Measurements from ENCODE around the gene KCNV2.

The KCNV2 gene

DNA sequence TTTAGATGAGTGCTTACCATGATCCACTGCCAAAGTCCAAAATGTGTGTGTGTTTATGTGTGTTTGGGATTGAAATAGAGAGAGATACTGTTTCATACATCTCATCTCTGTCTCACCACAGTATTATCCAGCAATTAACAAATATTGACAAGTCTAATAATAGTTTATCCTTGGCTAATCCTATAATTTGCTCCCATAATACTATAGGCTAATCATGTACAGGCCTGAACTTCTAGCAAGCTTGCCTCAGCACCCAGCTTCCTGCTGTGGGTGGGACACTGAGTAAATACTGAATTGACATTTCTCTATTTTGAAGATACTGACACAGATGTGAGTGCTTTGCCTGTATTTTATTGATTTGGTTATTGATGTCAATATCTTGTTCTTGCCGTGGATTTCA lies 35.3 kb upstream of the KCNV2 start:
- Histone ChIP-seq H3K27me3 (ENCODE audit: insufficient read depth, insufficient read length) (no peaks in the 10 kb centered on the region), H3K4me3 (ENCODE audit: insufficient read length, low read depth) (no peak overlapping the region), H3K4me1 (ENCODE audit: insufficient read depth, insufficient read length) (no peaks in the 10 kb centered on the region), H3K9ac (ENCODE audit: insufficient read length, low read depth) (no peak overlapping the region), H3K36me3 (ENCODE audit: insufficient read depth, insufficient read length, low read length) (no peaks in the 10 kb centered on the region), H3K9me3 (ENCODE audit: insufficient read depth, low read length) (no peaks in the 10 kb centered on the region)
- DNase-seq (ENCODE audit: low read depth, low spot score) = no peak
- TF ChIP-seq SUZ12 (IDR thresholded peaks at IDR 0.05; ENCODE audit: extremely low read depth, insufficient read depth, insufficient read length) = no peak
- TF ChIP-seq ZNF274 (IDR thresholded peaks at IDR 0.05; ENCODE audit: low read depth, low read length) = no peak
- no peak for TF ChIP-seq YY1 (IDR thresholded peaks at IDR 0.05; ENCODE audit: insufficient read depth, insufficient read length)

DNA sequence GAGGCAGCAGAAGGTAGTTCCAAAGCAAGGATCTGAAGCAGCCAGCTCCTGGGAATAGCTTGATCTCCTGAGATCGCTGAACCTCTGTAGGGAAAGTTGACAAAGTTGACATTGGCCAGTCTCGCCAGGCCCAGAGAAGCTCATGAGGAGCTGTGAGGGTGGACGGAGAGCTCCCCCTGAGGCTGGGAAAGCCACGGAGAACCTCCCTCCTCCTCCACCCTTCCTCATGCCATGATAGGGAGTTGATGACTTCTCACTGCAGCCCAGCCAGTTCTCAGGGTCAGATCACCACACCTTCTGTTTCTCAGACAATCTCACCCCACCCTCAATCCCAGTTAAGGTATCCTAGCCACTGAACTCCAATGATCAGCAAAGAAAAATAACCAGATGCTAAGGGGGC lies 30.4 kb upstream of the KCNV2 start:
- no peaks in the 10 kb centered on the region for H3K4me1 ChIP-seq (ENCODE audit: insufficient read depth, insufficient read length)
- no peak overlapping the region for H3K4me3 ChIP-seq (ENCODE audit: insufficient read length, low read depth)
- TF ChIP-seq SUZ12 (IDR thresholded peaks at IDR 0.05; ENCODE audit: extremely low read depth, insufficient read depth, insufficient read length) = no peak

DNA sequence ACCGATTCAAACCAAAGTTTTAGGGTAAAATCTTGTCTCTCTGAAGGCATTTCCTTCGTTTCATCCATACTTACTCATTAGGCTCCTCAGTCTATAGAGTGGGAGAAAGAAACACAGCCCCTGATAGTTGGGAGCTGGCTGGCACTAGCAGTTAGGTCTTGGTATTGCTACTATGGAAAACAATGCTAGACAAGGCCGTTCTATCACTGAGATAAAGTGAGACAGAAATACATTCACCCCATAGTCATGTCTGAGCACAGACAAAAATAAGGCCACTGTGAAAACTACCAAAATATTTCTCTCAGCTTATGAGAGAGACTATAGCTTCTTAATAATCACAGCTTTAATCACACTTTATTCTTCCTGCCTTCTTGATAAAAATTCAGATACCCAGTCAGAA lies 28.7 kb upstream of the KCNV2 start:
- no peak overlapping the region for H3K4me3 ChIP-seq (ENCODE audit: insufficient read length, low read depth)
- no peak for DNase-seq (ENCODE audit: low read depth, low spot score)
- H3K36me3 ChIP-seq (ENCODE audit: insufficient read depth, insufficient read length, low read length) = no peaks in the 10 kb centered on the region
- H3K9me3 ChIP-seq (ENCODE audit: insufficient read depth, low read length) = no peaks in the 10 kb centered on the region
- no peaks in the 10 kb centered on the region for H3K4me1 ChIP-seq (ENCODE audit: insufficient read depth, insufficient read length)
- no peak overlapping the region for H3K9ac ChIP-seq (ENCODE audit: insufficient read length, low read depth)
- H3K27me3 ChIP-seq (ENCODE audit: insufficient read depth, insufficient read length) = no peaks in the 10 kb centered on the region
- TF ChIP-seq YY1 (IDR thresholded peaks at IDR 0.05; ENCODE audit: insufficient read depth, insufficient read length) = no peak
- no peak for TF ChIP-seq SUZ12 (IDR thresholded peaks at IDR 0.05; ENCODE audit: extremely low read depth, insufficient read depth, insufficient read length)
- TF ChIP-seq ZNF274 (IDR thresholded peaks at IDR 0.05; ENCODE audit: low read depth, low read length) = no peak

More for the DNA sequence above, 30.4 kb upstream of the KCNV2 start:
- no peak for DNase-seq (ENCODE audit: low read depth, low spot score)
- Histone ChIP-seq H3K9ac (ENCODE audit: insufficient read length, low read depth) (no peak overlapping the region), H3K27me3 (ENCODE audit: insufficient read depth, insufficient read length) (no peaks in the 10 kb centered on the region), H3K36me3 (ENCODE audit: insufficient read depth, insufficient read length, low read length) (no peaks in the 10 kb centered on the region), H3K9me3 (ENCODE audit: insufficient read depth, low read length) (no peaks in the 10 kb centered on the region)

DNA sequence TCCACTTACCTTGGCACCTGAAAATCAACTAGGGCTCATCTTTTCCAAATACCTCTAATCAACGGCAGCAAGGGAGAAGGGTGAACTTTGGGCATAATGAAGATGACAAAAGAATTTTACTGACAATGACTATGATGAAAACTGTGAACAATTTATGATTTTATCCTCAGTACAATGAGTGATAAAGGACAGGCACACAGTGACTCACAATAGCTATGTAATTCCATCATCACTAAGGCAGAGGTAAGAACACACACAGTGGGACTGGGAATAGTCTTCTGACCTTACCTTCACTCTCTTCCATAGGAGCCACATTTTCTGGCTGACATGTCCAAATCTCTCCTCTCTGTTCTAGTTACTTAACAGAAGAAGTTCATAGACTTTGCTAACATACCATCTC lies 26.1 kb upstream of the KCNV2 start:
- no peak overlapping the region for H3K4me3 ChIP-seq (ENCODE audit: insufficient read length, low read depth)
- H3K4me1 ChIP-seq (ENCODE audit: insufficient read depth, insufficient read length) = no peaks in the 10 kb centered on the region
- no peaks in the 10 kb centered on the region for H3K36me3 ChIP-seq (ENCODE audit: insufficient read depth, insufficient read length, low read length)
- TF ChIP-seq ZNF274 (IDR thresholded peaks at IDR 0.05; ENCODE audit: low read depth, low read length) (no peak), YY1 (IDR thresholded peaks at IDR 0.05; ENCODE audit: insufficient read depth, insufficient read length) (no peak), SUZ12 (IDR thresholded peaks at IDR 0.05; ENCODE audit: extremely low read depth, insufficient read depth, insufficient read length) (no peak)
- no peak for DNase-seq (ENCODE audit: low read depth, low spot score)
- H3K9ac ChIP-seq (ENCODE audit: insufficient read length, low read depth) = no peak overlapping the region
- H3K9me3 ChIP-seq (ENCODE audit: insufficient read depth, low read length) = no peaks in the 10 kb centered on the region
- no peaks in the 10 kb centered on the region for H3K27me3 ChIP-seq (ENCODE audit: insufficient read depth, insufficient read length)

DNA sequence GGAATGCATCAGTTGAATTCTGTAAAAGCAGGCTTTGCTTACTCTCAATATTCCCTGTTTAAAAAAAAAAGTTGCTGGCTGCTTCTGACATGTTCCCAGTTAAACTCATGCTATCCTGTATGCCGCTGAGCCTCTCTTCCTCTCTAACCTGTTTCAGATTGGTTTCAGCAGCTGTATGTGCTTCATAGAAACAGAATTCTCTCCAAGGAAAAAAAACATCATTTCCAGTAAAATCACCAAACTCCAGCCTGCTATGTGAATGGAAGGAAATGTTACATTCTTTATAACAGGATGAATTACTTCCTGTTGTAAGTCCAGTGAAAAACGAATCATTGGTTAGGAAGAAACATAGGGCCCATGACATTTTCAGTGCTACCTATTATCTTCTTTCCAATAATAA lies 25.7 kb upstream of the KCNV2 start:
- no peak overlapping the region for H3K4me3 ChIP-seq (ENCODE audit: insufficient read length, low read depth)
- H3K36me3 ChIP-seq (ENCODE audit: insufficient read depth, insufficient read length, low read length) = no peaks in the 10 kb centered on the region
- no peaks in the 10 kb centered on the region for H3K27me3 ChIP-seq (ENCODE audit: insufficient read depth, insufficient read length)
- no peak for TF ChIP-seq ZNF274 (IDR thresholded peaks at IDR 0.05; ENCODE audit: low read depth, low read length)
- TF ChIP-seq SUZ12 (IDR thresholded peaks at IDR 0.05; ENCODE audit: extremely low read depth, insufficient read depth, insufficient read length) = no peak
- no peak for TF ChIP-seq YY1 (IDR thresholded peaks at IDR 0.05; ENCODE audit: insufficient read depth, insufficient read length)
- no peak for DNase-seq (ENCODE audit: low read depth, low spot score)
- H3K4me1 ChIP-seq (ENCODE audit: insufficient read depth, insufficient read length) = no peaks in the 10 kb centered on the region
- H3K9me3 ChIP-seq (ENCODE audit: insufficient read depth, low read length) = no peaks in the 10 kb centered on the region
- H3K9ac ChIP-seq (ENCODE audit: insufficient read length, low read depth) = no peak overlapping the region

DNA sequence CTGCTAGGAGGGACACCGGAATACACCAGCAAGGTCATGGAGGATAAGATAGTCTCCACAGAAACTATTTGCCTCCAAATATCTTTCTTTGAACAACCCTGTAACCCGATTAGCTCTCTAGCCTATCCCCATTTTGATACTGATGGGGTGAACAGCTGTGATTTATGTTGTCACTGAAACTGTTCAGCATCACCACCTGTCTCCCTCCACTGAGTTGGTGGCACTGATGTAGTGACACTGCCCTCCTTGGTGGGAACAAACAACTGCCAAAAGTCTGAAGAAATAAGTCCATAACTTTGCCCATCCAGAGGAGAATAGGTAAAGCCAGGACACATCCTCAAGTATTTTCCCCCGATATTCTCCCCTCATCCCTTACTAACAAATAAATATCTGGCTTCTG lies 24.3 kb upstream of the KCNV2 start:
- Histone ChIP-seq H3K9ac (ENCODE audit: insufficient read length, low read depth) (no peak overlapping the region), H3K27me3 (ENCODE audit: insufficient read depth, insufficient read length) (no peaks in the 10 kb centered on the region), H3K9me3 (ENCODE audit: insufficient read depth, low read length) (no peaks in the 10 kb centered on the region), H3K36me3 (ENCODE audit: insufficient read depth, insufficient read length, low read length) (no peaks in the 10 kb centered on the region), H3K4me1 (ENCODE audit: insufficient read depth, insufficient read length) (no peaks in the 10 kb centered on the region), H3K4me3 (ENCODE audit: insufficient read length, low read depth) (no peak overlapping the region)
- no peak for DNase-seq (ENCODE audit: low read depth, low spot score)
- no peak for TF ChIP-seq SUZ12 (IDR thresholded peaks at IDR 0.05; ENCODE audit: extremely low read depth, insufficient read depth, insufficient read length)
- no peak for TF ChIP-seq YY1 (IDR thresholded peaks at IDR 0.05; ENCODE audit: insufficient read depth, insufficient read length)
- TF ChIP-seq ZNF274 (IDR thresholded peaks at IDR 0.05; ENCODE audit: low read depth, low read length) = no peak

DNA sequence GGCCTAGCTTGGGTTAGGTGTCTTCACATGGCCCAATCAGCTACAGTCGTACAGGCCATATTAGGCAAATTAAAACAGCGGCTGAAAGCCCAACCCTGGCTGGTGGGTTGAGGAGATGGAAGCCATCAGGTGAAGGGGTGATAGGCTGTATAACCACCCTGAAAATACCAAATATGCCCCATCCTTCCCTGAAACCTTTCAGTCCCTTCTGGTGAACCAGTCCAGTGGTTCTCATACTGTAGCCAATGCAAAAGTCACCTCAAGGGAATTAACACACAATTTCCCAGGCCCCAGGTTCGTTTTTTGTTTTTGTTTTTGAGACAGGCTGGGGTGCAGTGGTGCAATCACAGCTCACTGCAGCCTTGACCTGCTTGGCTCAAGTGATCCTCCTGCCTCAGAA lies 19.8 kb upstream of the KCNV2 start:
- no peak for DNase-seq (ENCODE audit: low read depth, low spot score)
- H3K27me3 ChIP-seq (ENCODE audit: insufficient read depth, insufficient read length) = no peaks in the 10 kb centered on the region
- no peaks in the 10 kb centered on the region for H3K9me3 ChIP-seq (ENCODE audit: insufficient read depth, low read length)
- no peak overlapping the region for H3K9ac ChIP-seq (ENCODE audit: insufficient read length, low read depth)
- H3K36me3 ChIP-seq (ENCODE audit: insufficient read depth, insufficient read length, low read length) = no peaks in the 10 kb centered on the region
- TF ChIP-seq YY1 (IDR thresholded peaks at IDR 0.05; ENCODE audit: insufficient read depth, insufficient read length) (no peak), ZNF274 (IDR thresholded peaks at IDR 0.05; ENCODE audit: low read depth, low read length) (no peak), SUZ12 (IDR thresholded peaks at IDR 0.05; ENCODE audit: extremely low read depth, insufficient read depth, insufficient read length) (no peak)
- no peak overlapping the region for H3K4me3 ChIP-seq (ENCODE audit: insufficient read length, low read depth)
- no peaks in the 10 kb centered on the region for H3K4me1 ChIP-seq (ENCODE audit: insufficient read depth, insufficient read length)

DNA sequence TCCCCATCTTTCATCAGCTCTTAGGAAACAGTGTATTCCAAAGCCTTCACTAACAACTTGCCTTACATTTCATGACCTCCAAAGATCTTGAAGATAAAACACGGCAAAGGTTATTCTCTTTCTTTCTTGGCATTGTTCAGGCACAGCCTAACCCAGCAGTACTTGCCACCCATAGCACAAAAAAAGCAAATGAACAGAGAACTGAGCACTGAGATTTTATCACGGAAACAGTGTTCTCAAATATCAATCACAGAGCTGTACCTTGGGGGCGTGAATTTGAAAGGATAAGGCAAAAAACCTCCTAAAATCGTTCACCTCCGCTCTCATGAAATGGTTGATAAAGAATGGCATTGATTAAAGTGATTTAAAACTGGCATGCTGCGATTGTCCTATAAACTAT lies 16.9 kb upstream of the KCNV2 start:
- H3K27me3 ChIP-seq (ENCODE audit: insufficient read depth, insufficient read length) = no peaks in the 10 kb centered on the region
- H3K4me1 ChIP-seq (ENCODE audit: insufficient read depth, insufficient read length) = no peaks in the 10 kb centered on the region
- no peak overlapping the region for H3K4me3 ChIP-seq (ENCODE audit: insufficient read length, low read depth)
- H3K9me3 ChIP-seq (ENCODE audit: insufficient read depth, low read length) = no peaks in the 10 kb centered on the region
- TF ChIP-seq YY1 (IDR thresholded peaks at IDR 0.05; ENCODE audit: insufficient read depth, insufficient read length) = no peak
- H3K9ac ChIP-seq (ENCODE audit: insufficient read length, low read depth) = peak overlapping the region; percentile 53
- no peaks in the 10 kb centered on the region for H3K36me3 ChIP-seq (ENCODE audit: insufficient read depth, insufficient read length, low read length)
- no peak for DNase-seq (ENCODE audit: low read depth, low spot score)
